HG03469 (cell line): ENCODE measurements around the gene PBX1.
"Not testable (repeated sequence)": the region's sequence is repeated elsewhere in the genome, so short reads cannot be mapped to it uniquely, and the experiment has no call there.

Source experiments
- ATAC-seq: cut with Tn5 transposase; IDR thresholded peaks from one replicate; pipeline ENCODE4 v1.9.1; 2021; ENCODE audit warnings: mild to moderate bottlenecking, moderate library complexity, moderate number of reproducible peaks; ENCODE audit not compliant: unreplicated experiment

Gene PBX1

GRCh38 chr1:164637461-164638375 is 78.7 kb downstream of the PBX1 start:
- ATAC-seq, result no peak

GRCh38 chr1:164638492-164639202 is 79.7 kb downstream of the PBX1 start:
- no peak for ATAC-seq

- ATAC-seq, result no peak
Measured at GRCh38 chr1:164640686-164641352, 81.8 kb downstream of the PBX1 start.

- ATAC-seq, result no peak
Measured at GRCh38 chr1:164641353-164641730, 82.4 kb downstream of the PBX1 start.

GRCh38 chr1:164643018-164643417 is 84.0 kb downstream of the PBX1 start:
- no peak for ATAC-seq

GRCh38 chr1:164644268-164644667 is 85.3 kb downstream of the PBX1 start:
- ATAC-seq, result no peak

- ATAC-seq, result no peak
Measured at GRCh38 chr1:164644774-164645644, 86.0 kb downstream of the PBX1 start.

- ATAC-seq, result no peak
Measured at GRCh38 chr1:164645921-164646320, 86.9 kb downstream of the PBX1 start.

GRCh38 chr1:164647211-164647610 is 88.2 kb downstream of the PBX1 start:
- ATAC-seq, result no peak

GRCh38 chr1:164648636-164649035 is 89.7 kb downstream of the PBX1 start:
- no peak for ATAC-seq

GRCh38 chr1:164649146-164649545 is 90.2 kb downstream of the PBX1 start:
- ATAC-seq, result no peak

GRCh38 chr1:164650531-164650930 is 91.5 kb downstream of the PBX1 start:
- no peak for ATAC-seq

- no peak for ATAC-seq
Measured at GRCh38 chr1:164651351-164651951, 92.5 kb downstream of the PBX1 start.

GRCh38 chr1:164652969-164653368 is 94.0 kb downstream of the PBX1 start:
- not testable (repeated sequence) for ATAC-seq

GRCh38 chr1:164653705-164654104 is 94.7 kb downstream of the PBX1 start:
- ATAC-seq, result no peak

GRCh38 chr1:164654200-164654599 is 95.2 kb downstream of the PBX1 start:
- ATAC-seq, result no peak

GRCh38 chr1:164658864-164659263 is 99.9 kb downstream of the PBX1 start:
- ATAC-seq, result no peak

GRCh38 chr1:164659621-164660411 is 100.8 kb downstream of the PBX1 start:
- ATAC-seq, result no peak

- ATAC-seq, result peak; percentile 97
Measured at GRCh38 chr1:164660412-164660772, 101.4 kb downstream of the PBX1 start.
